Fibroblast of peridontal ligament (primary cell): ENCODE measurements around the gene NXPH2.
A peak's percentile ranks its signal among the peaks of the same experiment; 100 is the strongest.
"Not testable (repeated sequence)": the region's sequence is repeated elsewhere in the genome, so short reads cannot be mapped to it uniquely, and the experiment has no call there.

Source experiments
- DNase-seq: peaks from one replicate; pipeline ENCODE4 v3.0.0-alpha.2; 2010; ENCODE audit errors: extremely low read depth

The NXPH2 gene

DNA sequence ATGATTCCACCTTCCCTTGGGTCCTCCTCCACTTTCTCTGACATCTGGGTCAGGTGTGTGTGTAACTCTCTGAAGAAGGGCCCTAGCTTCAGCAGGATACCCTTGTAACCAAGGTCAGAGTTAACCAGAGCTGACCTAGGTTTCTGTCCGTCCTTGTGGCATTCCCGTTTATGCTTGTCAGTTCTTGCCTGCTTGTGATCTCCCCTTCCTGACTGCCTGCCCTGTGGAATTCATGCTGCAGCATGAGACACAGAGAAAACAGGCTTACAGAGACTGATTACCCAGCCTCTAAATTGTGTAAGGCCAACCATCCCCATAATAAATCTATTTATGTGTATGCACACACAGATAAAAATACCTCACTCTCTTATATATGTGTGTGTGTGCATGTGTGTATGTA is 22.8 kb downstream of the NXPH2 start:
- DNase-seq = no peak

- DNase-seq = no peak
Observed at GRCh38 chr2:138752197-138752956, 27.8 kb downstream of the NXPH2 start.

GRCh38 chr2:138744713-138745112 is 35.5 kb downstream of the NXPH2 start:
- no peak for DNase-seq

DNA sequence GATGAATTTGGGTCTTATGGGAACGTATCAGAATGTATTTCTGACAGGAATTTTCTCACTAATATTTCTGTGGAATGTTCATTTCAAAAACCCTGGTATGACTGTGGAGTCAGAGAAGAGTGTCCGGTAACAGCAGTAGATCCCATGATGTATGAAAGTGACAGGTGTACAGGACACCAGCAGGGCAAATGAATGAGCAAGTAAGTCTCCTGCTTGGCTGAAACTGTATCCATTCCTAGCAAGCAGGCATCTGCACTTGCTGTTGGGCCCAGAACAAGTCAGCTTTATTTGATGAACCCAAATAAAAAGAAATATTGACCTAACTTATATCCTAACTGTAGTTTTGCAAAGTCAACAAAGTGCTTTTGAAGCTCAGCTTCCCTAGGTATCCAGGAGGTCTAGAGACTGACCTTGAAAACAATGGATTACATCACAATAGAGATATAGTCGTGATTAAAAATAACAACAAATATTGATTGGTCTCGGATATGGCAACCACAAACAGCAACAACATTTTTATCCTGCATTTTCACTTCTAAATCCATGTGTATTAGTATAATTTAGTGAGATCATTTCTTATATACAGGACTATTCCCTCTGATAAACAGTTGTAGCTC is 37.6 kb downstream of the NXPH2 start:
- DNase-seq = no peak

DNA sequence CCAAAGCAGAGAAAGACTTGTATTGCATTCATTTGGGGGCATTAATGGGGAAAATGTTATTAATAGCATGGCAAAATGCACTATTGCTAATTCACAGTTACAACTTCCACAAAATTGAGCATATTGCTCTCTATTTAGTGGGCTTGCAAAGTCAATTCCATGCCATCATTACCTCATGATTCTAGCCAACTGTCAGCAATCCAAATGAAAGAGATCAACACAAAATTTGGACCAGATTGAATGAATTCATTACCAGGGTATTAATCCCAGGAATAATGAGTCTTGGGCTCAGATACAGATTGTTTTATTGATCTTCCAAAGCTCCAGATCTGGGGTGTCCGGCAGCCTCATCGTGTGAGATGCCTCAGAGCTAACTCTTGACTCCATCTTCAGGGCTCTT is 38.3 kb downstream of the NXPH2 start:
- no peak for DNase-seq

GRCh38 chr2:138737009-138737554 is 43.1 kb downstream of the NXPH2 start:
- DNase-seq = not testable (repeated sequence)

DNA sequence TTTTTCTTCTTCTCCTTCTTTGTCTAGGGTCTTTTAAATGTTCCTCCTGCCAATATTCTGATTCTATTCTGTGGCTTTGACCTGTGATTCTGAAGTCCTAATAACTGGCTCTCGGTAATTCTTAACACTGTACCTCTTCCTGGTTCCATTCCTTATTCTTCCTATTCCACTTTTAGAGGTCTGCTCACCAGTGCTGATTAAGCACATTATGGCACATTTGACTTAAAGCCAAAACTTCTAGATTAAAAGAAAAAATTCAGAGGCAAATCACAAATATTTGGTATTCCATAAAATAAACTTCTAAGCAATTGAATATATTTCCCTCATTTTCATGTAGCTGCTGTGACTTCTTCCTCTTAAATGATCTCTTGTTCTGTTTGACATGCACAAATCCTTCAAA is 47.5 kb downstream of the NXPH2 start:
- no peak for DNase-seq

DNA sequence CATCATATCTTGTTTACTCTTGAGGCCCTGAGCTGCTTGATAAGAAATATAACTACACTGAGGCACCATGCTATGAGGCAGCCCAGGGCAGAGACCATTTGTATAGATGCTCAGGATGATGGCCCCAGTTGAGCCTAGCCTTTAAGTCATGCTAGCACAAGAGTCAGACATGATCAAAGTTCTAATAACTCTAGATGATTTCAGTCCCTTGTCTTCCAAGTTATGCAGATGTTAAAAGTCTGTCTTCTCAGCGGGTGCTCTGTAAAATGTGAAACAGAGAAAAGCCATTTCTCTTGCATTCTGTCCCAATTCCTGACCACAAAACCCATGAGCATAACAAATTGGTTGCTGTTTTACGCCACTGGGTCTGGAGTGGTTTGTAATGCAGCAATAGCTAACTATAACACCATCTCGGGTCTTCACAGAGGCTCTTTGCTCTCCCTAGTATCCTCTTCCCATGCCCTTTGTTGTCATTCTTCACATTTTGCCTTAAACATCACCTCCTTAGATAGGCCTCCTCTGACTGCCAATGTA is 49.6 kb downstream of the NXPH2 start:
- DNase-seq = no peak

DNA sequence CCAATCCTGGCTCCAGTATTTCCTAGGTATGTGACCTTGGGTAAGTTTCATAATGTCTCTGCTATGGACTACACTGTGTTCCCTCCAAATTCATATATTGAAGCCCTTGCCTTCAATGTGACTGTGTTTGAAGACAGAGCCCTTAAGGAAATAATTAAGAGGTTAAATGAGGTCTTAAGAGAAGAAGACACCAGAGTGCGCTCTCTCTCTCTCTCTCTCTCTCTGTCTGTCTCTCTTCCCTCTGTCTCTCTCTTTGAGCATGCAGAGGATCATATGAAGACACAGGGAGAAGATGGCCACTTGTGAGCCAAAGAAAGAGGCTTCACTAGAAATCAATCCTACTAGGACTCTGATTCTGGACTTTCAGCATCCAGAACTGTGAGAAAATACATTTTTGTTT is 52.2 kb downstream of the NXPH2 start:
- no peak for DNase-seq

DNA sequence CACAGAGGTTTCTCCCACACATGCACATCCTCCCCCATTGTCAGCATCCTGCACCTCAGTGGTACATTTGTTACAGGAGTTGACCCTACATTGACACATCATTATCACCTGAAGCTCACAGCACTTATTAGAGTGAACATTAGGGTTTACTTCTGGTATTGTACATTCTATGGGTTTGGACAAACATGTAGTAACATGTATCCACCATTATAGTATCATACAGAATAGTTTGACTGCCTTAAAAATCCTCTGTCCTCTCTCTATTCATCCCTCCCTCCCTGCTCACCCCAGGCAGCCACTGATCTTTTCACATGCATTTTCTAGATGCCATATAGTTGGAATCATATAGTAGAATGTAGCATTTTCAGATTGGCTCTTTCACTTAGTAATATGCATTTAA is 53.5 kb downstream of the NXPH2 start:
- DNase-seq = no peak

GRCh38 chr2:138724729-138725459 is 55.3 kb downstream of the NXPH2 start:
- DNase-seq = no peak

DNA sequence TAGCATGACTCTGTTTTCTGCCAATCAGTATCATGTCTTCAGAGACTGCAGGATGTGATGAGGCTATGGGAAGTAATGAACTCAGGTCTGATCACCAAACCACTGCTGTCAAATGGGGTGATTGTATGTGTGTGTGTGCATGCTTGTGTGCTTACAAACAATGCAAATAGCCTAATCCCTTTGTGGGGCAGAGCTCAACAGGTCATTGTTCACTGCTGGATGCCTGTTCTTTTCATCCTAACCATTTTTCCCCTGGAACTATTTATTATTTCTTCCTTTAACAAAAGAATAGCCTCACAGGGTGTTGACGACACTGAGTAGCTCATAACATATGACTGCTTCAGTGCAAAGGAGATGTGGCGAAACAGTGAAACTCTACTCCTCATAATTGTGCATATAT is 55.9 kb downstream of the NXPH2 start:
- DNase-seq = no peak

DNA sequence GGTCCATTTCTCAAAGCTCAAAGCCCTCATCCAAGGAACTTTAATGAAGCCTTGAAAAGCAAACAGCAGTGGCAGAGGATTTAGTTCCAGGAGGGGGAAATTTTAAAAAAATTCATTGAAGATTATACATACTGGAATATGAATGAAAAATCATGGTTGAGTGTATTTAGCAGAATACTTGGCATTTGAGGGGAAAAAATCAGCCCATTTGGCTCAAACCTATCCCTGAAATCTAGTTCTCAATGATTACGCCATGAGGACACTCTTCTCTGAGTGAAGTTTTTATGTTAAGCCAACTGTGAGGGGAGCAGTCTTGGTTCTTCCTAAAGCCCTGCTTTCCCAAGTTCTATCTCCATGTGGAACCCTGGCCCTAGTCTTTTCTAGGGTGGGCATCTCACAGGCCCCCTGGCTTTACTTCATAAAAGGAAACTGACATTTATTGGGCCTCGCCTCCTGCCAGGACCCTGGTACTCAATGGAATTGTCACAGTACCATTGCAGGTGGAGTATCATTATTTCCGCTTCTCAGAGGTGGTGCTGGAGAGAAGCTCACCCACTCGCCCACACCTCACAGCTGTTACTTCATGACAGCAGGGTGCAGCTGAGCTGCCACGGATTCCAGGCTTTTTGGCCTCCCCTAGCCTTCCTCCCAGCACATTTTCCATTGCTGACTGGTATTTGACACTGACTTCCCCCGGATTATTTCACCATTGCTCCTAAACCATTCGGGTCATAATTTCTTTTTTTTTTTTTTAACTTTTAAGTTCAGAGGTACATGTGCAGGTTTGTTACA is 56.8 kb downstream of the NXPH2 start:
- no peak for DNase-seq

DNA sequence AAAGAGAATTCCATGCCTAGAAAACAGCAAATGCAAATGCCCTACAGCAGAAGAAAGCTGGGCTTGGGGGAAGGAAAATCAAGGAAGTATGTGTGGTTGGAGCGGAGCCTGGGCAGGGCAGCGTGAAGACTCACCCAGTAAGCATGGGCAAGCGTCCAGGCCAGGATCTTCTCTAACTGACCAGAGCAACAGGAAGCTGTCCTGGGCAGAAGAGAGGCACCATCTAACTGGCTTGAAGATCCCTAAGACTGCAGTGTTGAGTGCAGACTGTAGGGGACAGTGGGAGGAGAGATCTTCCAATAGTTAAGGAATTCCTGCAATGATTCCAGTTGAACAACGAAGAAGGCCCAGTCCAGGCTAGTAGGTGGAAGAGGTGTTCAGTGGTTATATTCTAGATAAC is 57.9 kb downstream of the NXPH2 start:
- DNase-seq = no peak

DNA sequence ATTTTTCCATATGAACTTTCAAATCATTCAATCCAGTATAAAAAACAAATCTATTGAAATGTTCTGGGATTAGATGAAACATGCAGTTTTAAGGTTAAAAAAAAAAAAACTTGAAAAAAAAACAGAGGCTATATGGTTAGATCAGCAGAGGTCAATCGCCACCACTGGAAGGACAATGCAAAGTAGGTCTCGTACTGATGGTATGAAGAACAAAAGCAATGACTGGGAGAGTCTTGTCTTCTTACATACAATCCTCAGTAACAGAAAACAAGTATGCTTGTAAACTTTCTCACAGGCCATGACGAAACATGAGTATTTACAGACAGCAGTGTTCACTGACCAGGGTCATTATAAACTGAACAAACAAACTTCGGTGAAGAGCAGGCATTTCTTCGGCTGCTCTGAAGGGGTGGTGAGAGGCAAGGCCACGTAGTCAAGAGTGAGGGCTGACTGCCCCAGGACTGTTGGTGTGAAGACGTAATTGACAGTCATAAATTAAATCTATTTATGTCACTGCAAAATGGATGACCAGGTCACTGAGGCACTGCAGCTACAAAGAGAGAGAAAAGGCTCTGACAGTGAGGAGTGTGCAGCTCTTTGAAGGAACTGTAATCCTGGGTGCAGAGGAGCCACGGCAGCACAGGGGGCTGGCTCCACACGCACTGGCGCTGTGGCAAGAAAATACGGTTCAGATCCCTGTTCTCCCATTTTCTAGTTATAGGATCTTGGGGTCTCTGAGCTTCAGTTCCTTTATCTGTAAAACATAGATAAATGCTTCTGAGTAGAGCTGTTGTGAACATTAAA is 60.0 kb downstream of the NXPH2 start:
- DNase-seq = no peak

DNA sequence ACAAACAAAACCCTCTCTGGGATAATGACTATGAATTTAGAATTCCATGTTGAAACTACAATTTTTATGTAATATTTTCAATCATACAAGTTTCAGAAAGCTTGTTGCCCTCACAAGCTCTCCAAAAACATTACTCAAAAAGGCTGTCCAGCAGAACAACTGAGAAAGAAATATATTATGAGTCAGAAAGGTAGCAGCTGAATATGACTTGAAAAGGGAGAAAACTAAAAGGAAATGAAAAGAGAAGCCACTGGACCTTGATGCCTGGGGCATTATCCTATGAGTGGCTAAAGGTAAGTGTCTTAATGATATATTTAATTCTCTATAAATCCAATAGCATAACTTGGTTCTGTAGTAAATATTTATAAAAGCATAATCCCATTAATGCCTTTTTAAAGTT is 61.8 kb downstream of the NXPH2 start:
- DNase-seq = no peak

DNA sequence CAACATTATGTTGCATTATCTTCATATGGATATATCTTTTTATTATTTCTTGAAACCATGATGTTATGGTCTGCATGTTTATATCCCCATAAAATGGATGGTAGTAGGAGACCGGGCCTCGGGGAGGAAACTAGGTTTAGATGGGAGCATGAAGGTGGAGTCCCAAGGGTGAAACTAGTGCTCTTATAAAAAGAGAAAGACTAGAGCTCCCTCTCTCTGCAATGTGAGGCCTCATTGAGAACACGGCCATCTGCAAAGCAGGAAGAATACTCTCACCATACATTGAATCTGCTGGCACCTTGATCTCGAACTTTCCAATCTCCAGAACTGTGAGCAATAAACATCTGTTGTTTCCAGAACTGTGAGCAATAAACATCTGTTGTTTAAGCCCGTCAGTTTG is 64.0 kb downstream of the NXPH2 start:
- no peak for DNase-seq

GRCh38 chr2:138713504-138713903 is 66.7 kb downstream of the NXPH2 start:
- DNase-seq = no peak

DNA sequence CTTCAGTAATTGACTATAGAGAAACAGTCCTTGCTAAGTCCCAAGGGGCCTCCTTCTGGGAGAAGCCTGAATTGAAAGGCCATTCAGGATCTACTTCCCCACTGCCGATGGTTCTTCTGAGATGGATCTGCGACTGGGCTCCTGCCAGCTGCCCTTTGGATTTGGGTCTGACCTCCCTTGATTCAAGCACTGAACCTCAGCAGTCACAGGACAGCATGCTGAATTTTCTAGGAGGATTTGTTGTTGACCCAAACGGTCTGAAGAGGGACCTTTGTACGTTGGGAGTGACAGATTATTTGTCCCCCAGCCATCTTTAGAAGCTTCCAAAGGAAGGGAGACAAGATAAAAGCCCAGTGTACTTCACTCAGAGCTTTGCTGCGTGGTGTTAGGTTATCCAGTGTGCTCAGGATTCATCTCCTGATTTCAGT is 67.1 kb downstream of the NXPH2 start:
- no peak for DNase-seq

GRCh38 chr2:138712212-138712979 is 67.8 kb downstream of the NXPH2 start:
- DNase-seq = peak; percentile 43
